Parathyroid adenoma (tissue), 2 donors: ENCODE measurements around the gene FFAR2.

ENCODE experiments used
- H2AFZ ChIP-seq: fragments of 300-600 bp; sonication (generic); one replicate; pipeline ENCODE4 v1.7.0; 2017; ENCODE audit warnings: antibody characterized with exemption, mild to moderate bottlenecking
- H3K27ac ChIP-seq: fragments of 300-600 bp; sonication (generic); one replicate; pipeline ENCODE4 v1.7.0; 2017
- H3K27me3 ChIP-seq: fragments of 300-600 bp; sonication (generic); one replicate; pipeline ENCODE4 v1.7.0; 2017; ENCODE audit warnings: low read length; ENCODE audit not compliant: control insufficient read depth, insufficient read depth
- H3K36me3 ChIP-seq: fragments of 300-600 bp; sonication (generic); one replicate; pipeline ENCODE4 v1.7.0; 2017; ENCODE audit warnings: low read length; ENCODE audit not compliant: control insufficient read depth, insufficient read depth
- H3K4me1 ChIP-seq: fragments of 300-600 bp; sonication (generic); one replicate; pipeline ENCODE4 v1.7.0; 2017; ENCODE audit warnings: control low read depth
- H3K4me2 ChIP-seq: fragments of 300-600 bp; sonication (generic); one replicate; pipeline ENCODE4 v1.7.0; 2017; ENCODE audit warnings: low read length
- H3K4me3 ChIP-seq: fragments of 300-600 bp; sonication (generic); one replicate; pipeline ENCODE4 v1.7.0; 2017; ENCODE audit warnings: low read depth, low read length
- H3K79me2 ChIP-seq: fragments of 300-600 bp; sonication (generic); one replicate; pipeline ENCODE4 v1.7.0; 2017; ENCODE audit warnings: control low read depth
- H3K9ac ChIP-seq: fragments of 300-600 bp; sonication (generic); one replicate; pipeline ENCODE4 v1.7.0; 2017; ENCODE audit warnings: mild to moderate bottlenecking
- H3K9me3 ChIP-seq: fragments of 300-600 bp; sonication (generic); one replicate; pipeline ENCODE4 v1.7.0; 2017; ENCODE audit warnings: low read length; ENCODE audit not compliant: control insufficient read depth
- CTCF ChIP-seq: fragments of 300-600 bp; sonication (generic); IDR thresholded peaks from one replicate; pipeline ENCODE4 v1.7.0; 2017; ENCODE audit warnings: antibody characterized with exemption, mild to moderate bottlenecking
- donor health status: primary hyperparathyroidism.

Gene FFAR2

GRCh38 chr19:35498984-35499527, 51.0 kb downstream of the FFAR2 start:
- no peak overlapping the region for H3K27ac ChIP-seq
- no peak overlapping the region for H3K4me2 ChIP-seq
- H3K4me1 ChIP-seq, result peaks cover 36% of the 10 kb centered on the region
- no peaks in the 10 kb centered on the region for H3K36me3 ChIP-seq
- no peak for TF ChIP-seq CTCF
- H3K79me2 ChIP-seq, result no peaks in the 10 kb centered on the region
- no peaks in the 10 kb centered on the region for H3K9me3 ChIP-seq
- H3K9ac ChIP-seq, result no peak overlapping the region
- H2AFZ ChIP-seq, result no peak overlapping the region
- H3K27me3 ChIP-seq, result no peaks in the 10 kb centered on the region
- H3K4me3 ChIP-seq, result no peak overlapping the region

GRCh38 chr19:35500611-35501010, 52.6 kb downstream of the FFAR2 start:
- peak overlapping the region; percentile 7 for H2AFZ ChIP-seq
- no peaks in the 10 kb centered on the region for H3K9me3 ChIP-seq
- H3K4me1 ChIP-seq, result peaks cover 30% of the 10 kb centered on the region
- TF ChIP-seq CTCF, result no peak
- peak overlapping the region; percentile 60 for H3K4me2 ChIP-seq
- H3K36me3 ChIP-seq, result no peaks in the 10 kb centered on the region
- no peaks in the 10 kb centered on the region for H3K27me3 ChIP-seq
- H3K79me2 ChIP-seq, result no peaks in the 10 kb centered on the region
- H3K27ac ChIP-seq, result peak overlapping the region; percentile 43
- peak overlapping the region; percentile 35 for H3K4me3 ChIP-seq
- no peak overlapping the region for H3K9ac ChIP-seq
